Measurements from ENCODE around the gene ILRUN.
"Not testable (repeated sequence)": the region's sequence is repeated elsewhere in the genome, so short reads cannot be mapped to it uniquely, and the experiment has no call there.

The ILRUN gene

DNA sequence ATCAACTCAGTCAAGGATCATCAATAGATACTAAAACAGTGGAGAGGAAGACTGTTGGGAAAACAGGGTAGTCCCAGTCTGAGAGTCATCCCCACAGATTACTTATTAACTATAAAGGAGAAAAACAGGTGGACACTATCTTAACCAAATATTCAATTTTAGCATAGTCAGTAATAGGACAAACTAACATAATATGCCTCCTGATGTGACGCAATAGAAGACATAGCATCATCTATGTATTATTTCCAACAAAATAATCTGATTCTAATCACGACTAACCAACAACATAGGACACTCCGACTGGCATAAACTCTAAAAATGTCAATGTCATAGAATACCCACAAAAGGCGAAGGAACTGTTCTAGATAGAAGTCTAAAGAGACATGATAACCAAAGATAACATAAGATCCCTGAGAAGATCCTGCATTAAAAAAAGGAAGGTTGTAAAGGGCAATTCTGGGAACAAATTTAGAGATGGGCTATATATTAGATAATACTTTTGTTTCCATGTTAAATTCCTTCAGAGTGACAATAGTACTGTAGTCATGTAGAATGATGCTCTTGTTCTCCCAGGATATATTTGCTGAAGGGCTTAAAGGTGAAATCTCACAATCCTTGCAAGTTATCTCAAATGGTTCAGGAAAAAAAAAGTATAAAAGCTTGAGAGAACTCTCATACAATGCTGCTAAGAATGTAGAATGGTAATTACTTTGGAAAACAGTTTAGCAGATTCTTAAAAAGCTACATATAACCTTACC lies 28.9 kb downstream of the ILRUN start:
- DNase-seq (ENCODE audit: low read depth in 4 of 4, low spot score in 1 of 4), result no peak

DNA sequence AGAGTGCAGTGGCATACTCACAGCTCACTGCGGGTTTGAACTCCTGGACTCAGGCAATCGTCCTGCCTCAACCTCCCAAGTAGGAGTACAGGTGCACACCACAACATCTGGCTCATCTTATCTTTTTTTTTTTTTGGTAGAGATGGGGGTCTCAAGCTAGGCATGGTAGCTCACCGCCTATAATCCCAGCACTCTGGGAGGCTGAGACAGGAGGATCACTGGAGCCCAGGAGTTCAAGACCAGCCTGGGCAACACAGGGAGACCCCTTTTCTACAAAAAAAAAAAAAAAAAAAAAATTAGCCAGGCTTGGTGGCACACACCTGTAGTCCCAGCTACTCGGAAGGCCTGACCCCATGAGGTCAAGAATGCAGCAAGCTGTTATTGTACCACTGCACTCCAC lies 31.5 kb downstream of the ILRUN start:
- DNase-seq (ENCODE audit: low read depth in 4 of 4, low spot score in 1 of 4), result no peak

DNA sequence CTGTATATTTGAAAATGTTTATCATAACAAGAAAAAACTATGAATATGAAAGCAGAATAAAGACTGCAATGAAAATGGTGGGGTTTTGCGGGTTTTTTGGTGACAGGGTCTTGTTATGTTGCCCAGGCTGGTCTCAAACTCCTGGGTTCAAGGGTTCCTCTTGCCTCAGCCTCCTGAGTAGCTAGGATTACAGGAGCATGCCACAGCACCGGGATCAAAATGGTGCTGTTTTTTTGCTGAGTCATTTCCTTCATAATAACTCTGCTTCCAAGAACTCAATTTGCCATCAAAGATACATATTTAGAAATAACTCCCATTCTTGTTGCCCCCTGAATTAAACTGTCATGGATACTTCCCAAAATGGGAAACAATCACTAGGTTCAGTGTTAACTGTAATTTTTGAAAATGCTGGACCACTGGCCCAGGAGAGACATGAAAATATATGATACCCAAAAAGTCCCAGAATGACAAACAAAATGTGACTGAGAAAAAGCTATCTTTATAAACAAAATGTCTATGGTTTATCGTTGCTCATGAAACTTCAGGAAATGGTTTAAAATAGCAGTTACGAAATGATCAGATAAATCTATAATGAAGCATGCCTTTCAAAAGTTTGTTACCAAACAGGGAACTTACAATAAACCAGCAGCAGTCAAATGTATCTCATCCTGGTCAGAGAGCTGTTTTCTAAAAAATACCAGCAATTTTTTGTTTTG lies 32.2 kb downstream of the ILRUN start:
- no peak for DNase-seq (ENCODE audit: low read depth in 4 of 4, low spot score in 1 of 4)

DNA sequence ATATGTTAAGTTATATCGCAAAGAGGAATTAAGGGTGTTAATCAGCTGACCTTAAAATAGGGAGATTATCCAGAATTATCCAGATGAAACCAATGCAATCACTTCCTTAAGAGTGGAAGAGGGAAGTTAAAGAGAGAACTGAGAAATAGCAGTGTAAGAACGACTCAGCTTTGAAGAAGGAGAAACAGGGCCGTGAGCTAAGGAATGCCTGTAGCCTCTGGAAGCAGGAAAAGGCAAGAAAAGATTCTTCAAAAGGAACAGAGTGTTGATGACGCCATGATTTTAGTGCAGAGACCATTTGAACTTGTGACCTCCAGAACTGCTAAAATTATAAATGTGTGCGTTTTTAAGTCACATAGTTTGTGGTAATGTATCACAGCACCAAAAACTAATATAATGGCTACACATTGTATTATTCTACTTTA lies 32.7 kb downstream of the ILRUN start:
- DNase-seq (ENCODE audit: low read depth in 4 of 4, low spot score in 1 of 4), result no peak

DNA sequence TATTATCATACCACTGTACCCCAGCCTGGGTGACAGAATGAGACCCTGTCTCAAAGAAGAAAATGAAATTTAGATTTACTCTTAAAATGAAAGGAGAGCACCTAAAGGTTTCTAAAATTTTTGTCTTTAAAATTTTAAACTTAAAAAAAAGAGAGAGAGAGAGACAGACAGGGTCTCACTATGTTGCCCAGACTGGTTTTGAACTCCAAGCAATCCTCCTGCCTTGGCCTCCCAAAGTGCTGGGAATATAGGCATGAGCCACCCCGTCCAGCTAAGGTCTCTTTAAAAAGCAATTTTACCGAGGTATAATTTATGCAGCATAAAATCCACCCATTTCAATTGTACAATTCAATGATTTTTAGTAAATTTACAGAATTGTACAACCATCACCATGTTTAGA lies 33.2 kb downstream of the ILRUN start:
- DNase-seq (ENCODE audit: low read depth in 4 of 4, low spot score in 1 of 4), result no peak

DNA sequence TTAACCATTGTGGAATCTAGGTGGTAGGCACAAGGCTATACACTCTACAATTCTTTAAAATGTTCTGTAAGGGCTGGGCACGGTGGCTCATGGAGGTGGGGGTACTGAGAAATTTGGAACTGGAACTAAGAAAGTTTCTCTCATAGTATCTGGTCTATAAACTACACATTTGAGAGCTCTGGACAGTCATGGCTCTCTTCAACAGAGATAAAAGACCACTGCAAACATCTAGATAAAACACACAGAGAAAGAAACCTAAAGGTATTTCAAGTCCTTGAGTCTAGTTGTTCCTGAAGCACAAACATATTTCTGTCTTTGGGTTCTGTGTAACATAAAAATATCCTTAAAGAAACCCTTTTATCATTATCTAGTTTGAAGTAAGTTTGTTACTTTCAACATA lies 35.2 kb downstream of the ILRUN start:
- no peak for DNase-seq (ENCODE audit: low read depth in 4 of 4, low spot score in 1 of 4)

DNA sequence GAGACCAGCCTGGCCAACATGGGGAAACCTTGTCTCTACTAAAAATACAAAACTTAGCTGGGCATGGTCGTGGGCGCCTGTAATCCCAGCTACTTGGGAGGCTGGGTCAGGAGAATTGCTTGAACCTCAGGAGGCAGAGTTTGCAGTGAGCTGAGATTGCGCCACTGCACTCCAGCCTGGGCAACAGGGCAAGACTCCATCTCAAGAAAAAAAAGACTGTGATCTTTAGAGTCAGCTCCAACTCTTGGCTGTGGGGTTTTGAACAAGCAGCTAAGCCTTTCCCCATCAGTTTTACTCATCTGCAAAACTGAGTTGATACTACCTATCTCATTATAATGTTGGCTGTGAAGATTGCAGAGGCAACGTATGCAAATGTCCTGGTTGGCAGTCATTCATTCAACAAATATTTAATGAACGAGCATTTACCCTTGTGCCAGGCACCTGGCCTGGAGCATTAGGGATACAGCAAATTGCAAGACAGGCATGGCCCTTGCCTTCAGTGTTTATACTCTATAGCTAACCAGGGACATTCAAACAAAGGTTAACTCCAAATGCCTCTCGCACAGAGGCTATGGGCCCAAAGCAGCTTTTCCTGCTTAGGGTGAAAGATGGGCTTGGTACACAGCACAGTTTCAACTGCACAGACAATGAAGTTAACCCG lies 37.8 kb downstream of the ILRUN start:
- no peak for DNase-seq (ENCODE audit: low read depth in 4 of 4, low spot score in 1 of 4)

DNA sequence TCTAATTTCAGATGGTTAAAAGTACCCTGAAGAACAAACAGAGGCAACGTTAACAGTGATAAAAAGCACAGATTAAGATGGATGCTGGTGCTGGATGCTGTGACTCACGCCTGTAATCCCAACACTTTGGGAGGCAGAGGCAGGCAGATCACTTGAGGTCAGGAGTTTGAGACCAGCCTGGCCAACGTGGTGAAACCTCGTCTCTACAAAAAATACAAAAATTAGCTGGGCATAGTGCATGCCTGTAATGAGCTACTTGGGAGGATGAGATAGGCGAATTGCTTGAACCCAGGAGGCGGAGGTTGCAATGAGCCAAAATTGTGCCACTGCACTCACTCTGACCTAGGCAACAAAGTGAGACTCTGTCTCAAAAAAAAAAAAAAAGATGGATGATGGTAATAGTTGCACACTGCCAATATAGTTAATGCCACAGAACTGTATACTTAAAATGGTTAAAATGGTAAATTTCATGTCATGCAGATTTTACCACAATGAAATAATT lies 38.5 kb downstream of the ILRUN start:
- DNase-seq (ENCODE audit: low read depth in 4 of 4, low spot score in 1 of 4), result not testable (repeated sequence)

DNA sequence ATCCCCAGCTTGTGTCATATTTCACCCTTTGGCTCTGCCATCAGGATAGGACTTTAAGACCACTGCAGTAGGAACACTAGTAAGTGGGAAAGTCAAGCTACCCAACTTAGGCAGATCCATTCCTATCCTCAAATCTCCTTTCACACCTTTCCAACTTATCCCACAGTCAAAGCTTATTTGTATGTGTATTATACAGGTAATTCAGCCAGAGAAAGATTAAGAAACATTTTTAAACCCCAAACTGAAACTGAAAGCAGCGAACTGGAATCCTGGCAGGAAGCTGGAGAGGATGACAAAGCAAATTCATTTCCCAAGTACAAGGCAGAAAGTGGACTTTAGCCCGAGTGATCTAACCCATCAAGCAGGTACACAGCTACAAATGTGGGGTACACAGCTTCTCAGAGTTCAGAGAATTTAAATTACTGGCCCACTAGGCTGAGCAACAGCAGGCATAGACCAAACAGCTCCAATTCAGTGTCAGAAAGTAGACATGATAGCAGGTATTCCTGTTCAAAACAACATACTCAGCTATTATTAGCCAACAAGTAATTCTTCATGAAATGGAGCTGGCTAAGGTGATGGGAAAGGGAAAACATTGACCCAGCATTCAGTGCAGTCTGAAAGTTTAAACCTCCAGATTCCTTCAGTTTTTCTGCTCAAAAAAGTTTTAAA lies 39.1 kb downstream of the ILRUN start:
- DNase-seq (ENCODE audit: low read depth in 4 of 4, low spot score in 1 of 4), result no peak

DNA sequence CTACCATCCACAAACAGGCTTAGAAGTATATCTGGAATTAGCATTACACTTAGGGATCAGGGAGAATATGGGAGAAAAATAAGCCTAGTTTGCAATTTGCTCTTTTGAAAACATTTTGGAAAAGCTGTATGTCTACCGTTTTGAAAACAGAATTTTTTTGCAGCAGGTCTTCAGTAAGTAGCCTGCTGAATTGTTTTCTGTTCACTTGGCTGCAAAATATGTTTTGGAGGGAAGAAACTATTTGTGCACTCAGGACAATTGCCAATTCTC lies 39.6 kb downstream of the ILRUN start:
- no peak for DNase-seq (ENCODE audit: low read depth in 4 of 4, low spot score in 1 of 4)

DNA sequence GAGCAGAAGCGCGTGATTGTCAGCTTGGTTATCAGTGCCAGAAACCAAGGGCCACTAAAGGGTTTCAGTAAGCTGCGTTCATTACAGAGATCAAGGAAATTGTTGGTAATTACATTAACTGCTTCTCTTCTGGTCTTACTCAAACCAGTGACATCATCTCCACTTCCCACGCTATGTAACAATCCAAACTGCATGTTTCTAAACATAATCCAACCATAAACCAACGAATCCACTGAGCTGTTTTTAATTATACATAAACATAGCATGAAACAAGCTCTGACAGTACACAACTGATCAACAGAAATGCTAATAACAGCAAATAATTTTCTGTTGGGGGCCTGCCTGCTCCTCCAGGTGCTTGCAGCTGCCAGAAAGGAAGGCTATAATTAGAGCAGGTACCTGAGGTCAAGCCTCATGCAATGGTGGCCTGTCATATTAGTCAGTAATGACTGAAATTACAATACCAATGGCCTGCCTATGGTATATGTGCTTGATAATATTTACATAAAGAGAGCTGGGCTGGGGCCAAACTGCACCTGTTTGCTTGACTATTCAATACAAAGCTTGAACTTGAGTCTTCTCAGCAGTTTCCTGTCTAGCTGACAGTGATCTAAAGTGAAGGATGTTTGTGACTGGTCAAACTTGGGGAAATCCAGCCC lies 40.1 kb downstream of the ILRUN start:
- DNase-seq (ENCODE audit: low read depth in 4 of 4, low spot score in 1 of 4), result no peak

DNA sequence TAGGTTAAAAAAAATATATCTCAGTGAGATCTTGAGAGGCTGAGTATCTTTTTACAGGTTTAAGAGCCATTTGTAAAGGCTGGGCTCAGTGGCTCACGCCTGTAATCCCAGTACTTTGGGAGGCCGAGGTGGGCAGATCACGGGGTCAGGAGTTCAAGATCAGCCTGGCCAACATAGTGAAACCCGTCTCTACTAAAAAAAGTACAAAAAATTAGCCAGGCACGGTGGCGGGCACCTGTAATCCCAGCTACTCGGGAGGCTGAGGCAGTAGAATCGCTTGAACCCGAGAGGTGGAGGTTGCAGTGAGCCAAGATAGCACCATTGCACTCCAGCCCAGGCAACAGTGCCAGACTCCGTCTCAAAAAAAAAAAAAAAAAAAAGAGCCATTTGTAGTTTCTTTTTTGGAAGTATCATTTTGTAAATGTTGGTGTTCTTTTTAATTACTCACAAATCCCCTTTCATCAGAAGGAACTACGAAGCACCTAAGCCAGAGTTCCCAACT lies 40.6 kb downstream of the ILRUN start:
- not testable (repeated sequence) for DNase-seq (ENCODE audit: low read depth in 4 of 4, low spot score in 1 of 4)

DNA sequence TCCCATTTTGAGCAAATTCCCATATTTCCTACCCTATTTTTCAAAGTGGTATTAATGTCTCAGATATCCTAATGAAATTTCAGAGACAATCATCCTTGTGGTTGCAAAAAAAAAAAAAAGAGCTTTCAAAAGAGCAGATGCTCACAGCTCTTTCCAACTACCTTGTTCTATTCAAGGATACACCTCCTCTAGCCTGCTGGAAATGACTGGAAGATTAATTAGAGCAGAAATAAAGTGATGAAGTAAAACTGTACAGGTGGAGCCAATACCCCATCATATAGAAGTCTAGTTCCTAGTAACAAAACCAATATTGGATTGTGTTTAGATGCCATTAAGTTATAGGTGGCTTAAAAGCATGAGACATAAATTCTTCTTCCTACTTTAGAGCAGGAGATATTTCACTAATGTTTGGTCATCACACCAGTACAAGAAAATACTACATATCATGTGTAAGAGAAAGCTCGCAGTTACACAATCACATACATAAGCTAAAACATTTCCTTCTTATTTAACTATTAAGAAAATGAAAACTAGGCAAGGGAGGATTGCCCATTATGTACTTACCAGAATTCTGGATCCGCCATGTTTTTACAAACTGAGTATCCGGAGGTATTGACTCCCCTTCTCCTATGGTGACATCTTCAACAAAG lies 42.4 kb downstream of the ILRUN start:
- DNase-seq (ENCODE audit: low read depth in 4 of 4, low spot score in 1 of 4), result no peak

DNA sequence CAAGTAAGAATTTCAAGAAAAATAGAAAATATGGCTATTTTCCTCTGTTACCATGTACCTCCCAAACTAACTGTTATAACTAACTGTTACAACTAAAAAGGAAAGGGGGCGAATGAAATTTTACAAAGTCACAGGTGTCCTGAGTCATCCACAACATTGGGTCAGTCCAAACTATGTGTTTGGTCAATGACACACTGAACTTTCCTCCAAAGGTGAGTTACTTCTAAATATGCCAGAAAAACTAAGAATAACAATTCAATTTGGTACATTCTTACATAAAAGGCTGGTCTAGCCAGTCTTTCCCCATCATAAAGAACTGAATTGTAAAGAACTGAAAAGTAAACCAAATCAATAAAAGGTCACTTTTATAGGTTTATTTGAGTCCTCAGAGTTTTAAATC lies 44.3 kb downstream of the ILRUN start:
- no peak for DNase-seq (ENCODE audit: low read depth in 4 of 4, low spot score in 1 of 4)

DNA sequence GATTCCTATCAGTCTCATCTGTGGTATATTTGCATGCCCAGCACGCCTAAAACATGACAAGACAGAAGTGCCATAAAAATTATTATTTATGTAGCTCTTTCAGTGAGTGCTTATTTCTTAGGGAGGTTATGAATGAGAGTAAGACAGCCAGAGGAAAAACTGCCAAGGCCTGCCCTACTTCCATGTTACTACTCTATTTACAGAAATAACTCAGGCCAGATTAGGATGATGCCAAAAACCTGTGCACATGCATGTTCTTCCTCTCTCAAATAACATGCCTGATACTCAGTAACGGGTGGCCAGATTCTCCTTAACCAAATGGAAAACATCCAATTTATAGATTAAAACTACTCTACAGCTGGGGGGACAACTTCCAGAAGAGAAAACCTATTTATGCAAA lies 45.7 kb downstream of the ILRUN start:
- no peak for DNase-seq (ENCODE audit: low read depth in 4 of 4, low spot score in 1 of 4)

DNA sequence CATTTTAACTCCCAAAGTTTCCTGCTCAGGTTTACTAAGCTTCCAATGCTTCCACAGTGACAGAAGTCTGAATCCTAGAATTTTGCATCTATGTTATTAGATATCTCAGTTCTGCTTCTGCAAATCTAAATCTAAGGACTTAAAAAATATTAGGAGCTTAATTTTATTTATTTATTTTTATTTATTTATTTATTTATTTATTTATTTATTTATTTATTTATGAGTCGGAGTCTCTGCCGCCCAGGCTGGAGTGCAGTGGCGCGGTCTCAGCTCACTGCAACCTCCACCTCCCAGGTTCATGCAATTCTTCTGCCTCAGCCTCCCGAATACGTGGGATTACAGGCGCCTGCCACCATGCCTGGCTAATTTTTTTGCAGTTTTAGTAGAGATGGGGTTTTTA lies 46.3 kb downstream of the ILRUN start:
- DNase-seq (ENCODE audit: low read depth in 4 of 4, low spot score in 1 of 4), result not testable (repeated sequence)

DNA sequence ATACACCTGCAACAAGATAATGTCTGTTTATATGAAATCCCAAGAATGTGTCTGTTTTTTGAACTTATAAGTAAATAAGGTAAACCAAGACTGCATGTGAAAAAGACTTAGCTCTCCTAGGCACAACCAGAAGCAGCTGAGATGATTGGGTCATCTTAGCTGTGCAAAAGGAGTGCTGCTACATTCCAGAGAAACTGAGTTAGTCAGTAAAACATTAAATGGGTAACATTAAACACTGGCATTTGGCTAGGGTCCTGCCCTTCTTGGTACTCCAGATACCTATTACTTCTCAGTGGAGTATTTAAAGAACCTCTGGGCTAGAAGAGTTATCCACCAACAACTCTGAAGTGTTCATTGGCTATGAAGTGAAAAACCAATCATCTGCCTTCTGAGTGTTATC lies 47.8 kb downstream of the ILRUN start:
- no peak for DNase-seq (ENCODE audit: low read depth in 4 of 4, low spot score in 1 of 4)
